HPDE6-E6E7 (cell line): ENCODE results near the gene IER3IP1.
"Not testable (repeated sequence)": the region's sequence is repeated elsewhere in the genome, so short reads cannot be mapped to it uniquely, and the experiment has no call there.

Experiments used
- DNase-seq: peaks from one replicate; pipeline ENCODE4 v3.0.0; 2011; ENCODE audit warnings: missing footprints; ENCODE audit errors: extremely low spot score

The IER3IP1 gene

GRCh38 chr18:47175898-47176575 lies at the start of gene IER3IP1:
Gene IER3IP1 (minus strand): TSS chr18:47176364. CDS start chr18:47176277, 87 bp downstream.
- peak; percentile 73 for DNase-seq

GRCh38 chr18:47215554-47216138 lies 39.5 kb upstream of the IER3IP1 start:
- peak; percentile 21 for DNase-seq

- no peak for DNase-seq
Measured at GRCh38 chr18:47209171-47209570, 33.0 kb upstream of the IER3IP1 start.

- DNase-seq = no peak
Measured at GRCh38 chr18:47206945-47207637, 30.9 kb upstream of the IER3IP1 start.

GRCh38 chr18:47204908-47205522 lies 28.9 kb upstream of the IER3IP1 start:
- DNase-seq = peak; percentile 19

- no peak for DNase-seq
Measured at GRCh38 chr18:47203626-47204464, 27.7 kb upstream of the IER3IP1 start.

- not testable (repeated sequence) for DNase-seq
Measured at GRCh38 chr18:47195961-47196360, 19.8 kb upstream of the IER3IP1 start.

GRCh38 chr18:47191961-47192360 lies 15.8 kb upstream of the IER3IP1 start:
- no peak for DNase-seq

GRCh38 chr18:47187721-47188120 lies 11.6 kb upstream of the IER3IP1 start:
- no peak for DNase-seq

GRCh38 chr18:47184419-47185050 lies 8.4 kb upstream of the IER3IP1 start:
- no peak for DNase-seq

GRCh38 chr18:47182156-47182555 lies 6.0 kb upstream of the IER3IP1 start:
- not testable (repeated sequence) for DNase-seq

GRCh38 chr18:47180765-47181164 lies 4.6 kb upstream of the IER3IP1 start:
- DNase-seq = no peak

GRCh38 chr18:47179520-47179919 lies 3.4 kb upstream of the IER3IP1 start:
- DNase-seq = no peak

GRCh38 chr18:47175283-47175897 lies 774 bp downstream of the IER3IP1 start:
- no peak for DNase-seq

- peak; percentile 75 for DNase-seq
Measured at GRCh38 chr18:47174545-47175116, 1.5 kb downstream of the IER3IP1 start.

- no peak for DNase-seq
Measured at GRCh38 chr18:47172476-47172875, 3.7 kb downstream of the IER3IP1 start.

- no peak for DNase-seq
Measured at GRCh38 chr18:47168913-47169312, 7.3 kb downstream of the IER3IP1 start.

- no peak for DNase-seq
Measured at GRCh38 chr18:47168509-47168908, 7.7 kb downstream of the IER3IP1 start.

GRCh38 chr18:47166294-47166693 lies 9.9 kb downstream of the IER3IP1 start:
- DNase-seq = no peak

GRCh38 chr18:47163241-47163640 lies 12.9 kb downstream of the IER3IP1 start:
- peak; percentile 32 for DNase-seq
